CD4-positive, alpha-beta memory T cell (primary cell): ENCODE measurements around the gene GLG1. TPM values are rescaled to one million over a fixed set of nuclear protein-coding genes. Genes with fewer than 3 reads are reported as not detected.
"Not testable (repeated sequence)": the region's sequence is repeated elsewhere in the genome, so short reads cannot be mapped to it uniquely, and the experiment has no call there.

ENCODE experiments used
- CTCF ChIA-PET: fragments of 350-600 bp; sonication (Branson Sonifier 250); formaldehyde crosslinking; loops from one replicate; lab custom pipeline; 2021; ENCODE audit warnings: inconsistent platforms; ENCODE audit not compliant: partially characterized antibody; lab: Charles Lee
- POLR2A ChIA-PET: fragments of 350-600 bp; sonication (Branson Sonifier 250); formaldehyde crosslinking; loops from one replicate; lab custom pipeline; 2021; ENCODE audit not compliant: partially characterized antibody; lab: Charles Lee
- DNase-seq, 5 donors: peaks; one replicate each; pipeline versions ENCODE4 v3.0.0 to v3.0.0-alpha.2; 2020 to 2022; ENCODE audit warnings: mixed read lengths in 1 of 5
- H3K27ac ChIP-seq: one replicate; pipeline ENCODE4 v1.7.0; 2013; ENCODE audit warnings: low read depth, low read length
- H3K27me3 ChIP-seq: 2 replicates; pipeline ENCODE4 v1.7.0; 2013; ENCODE audit warnings: mild to moderate bottlenecking, low read length, moderate library complexity; ENCODE audit not compliant: insufficient read depth
- H3K36me3 ChIP-seq: 2 replicates; pipeline ENCODE4 v1.7.0; 2013; ENCODE audit warnings: mild to moderate bottlenecking, low read length, moderate library complexity; ENCODE audit not compliant: insufficient read depth
- H3K4me1 ChIP-seq: 2 replicates; pipeline ENCODE4 v1.7.0; 2013; ENCODE audit warnings: mild to moderate bottlenecking, low read length, moderate library complexity; ENCODE audit not compliant: insufficient read depth
- H3K4me3 ChIP-seq, 2 donors: one replicate each; pipeline ENCODE4 v1.7.0; 2013; ENCODE audit warnings: low read length in 2 of 2, mild to moderate bottlenecking in 1 of 2
- H3K9me3 ChIP-seq, 2 donors: one replicate each; pipeline ENCODE4 v1.7.0; 2013; ENCODE audit warnings: low read length in 2 of 2, control low read depth in 1 of 2; ENCODE audit not compliant: control insufficient read depth in 1 of 2
- H3K27ac Mint-ChIP-seq, 7 donors: one replicate each; pipeline ENCODE4 v1.8.0; 2020 to 2021; ENCODE audit warnings: mixed read lengths in 7 of 7, mild to moderate bottlenecking in 6 of 7, inconsistent platforms in 3 of 7, moderate library complexity in 3 of 7
- H3K27me3 Mint-ChIP-seq, 2 donors: one replicate each; pipeline ENCODE4 v1.8.0; 2020 to 2021; ENCODE audit warnings: mixed read lengths in 2 of 2
- H3K36me3 Mint-ChIP-seq, 2 donors: one replicate each; pipeline ENCODE4 v1.8.0; 2020 to 2021; ENCODE audit warnings: mixed read lengths in 2 of 2, inconsistent platforms in 1 of 2, mild to moderate bottlenecking in 1 of 2
- H3K4me1 Mint-ChIP-seq, 4 donors: one replicate each; pipeline ENCODE4 v1.8.0; 2020 to 2021; ENCODE audit warnings: mixed read lengths in 4 of 4, mild to moderate bottlenecking in 1 of 4
- H3K4me3 Mint-ChIP-seq, 8 donors: one replicate each; pipeline ENCODE4 v1.8.0; 2020 to 2021; ENCODE audit warnings: mixed read lengths in 8 of 8, mild to moderate bottlenecking in 7 of 8, moderate library complexity in 6 of 8, inconsistent platforms in 3 of 8
- H3K9me3 Mint-ChIP-seq, 8 donors: one replicate each; pipeline ENCODE4 v1.8.0; 2020 to 2021; ENCODE audit warnings: mixed read lengths in 8 of 8, mild to moderate bottlenecking in 5 of 8, inconsistent platforms in 3 of 8, moderate library complexity in 1 of 8
- intact Hi-C: fragments of 100-400 bp; cut with micrococcal nuclease; formaldehyde crosslinking; loops from one replicate; pipeline ENCODE4 v1.15.1; 2023
- polyA plus RNA-seq, 2 donors: library from polyadenylated mRNA; unstranded; fragments of 300-500 nt; fragmentation: Illumina TruSeq; gene quantifications; one replicate each; pipeline ENCODE4 v1.2.3, GENCODE V29; 2021
- total RNA-seq, 2 experiments: library from RNA; stranded (reverse); gene quantifications; one replicate each; pipeline ENCODE4 v1.2.3, GENCODE V29; 2021

GLG1 gene
- total and polyA plus RNA-seq, 4 experiments from 2014 or later = 121 to 209 (median 175) TPM

DNA sequence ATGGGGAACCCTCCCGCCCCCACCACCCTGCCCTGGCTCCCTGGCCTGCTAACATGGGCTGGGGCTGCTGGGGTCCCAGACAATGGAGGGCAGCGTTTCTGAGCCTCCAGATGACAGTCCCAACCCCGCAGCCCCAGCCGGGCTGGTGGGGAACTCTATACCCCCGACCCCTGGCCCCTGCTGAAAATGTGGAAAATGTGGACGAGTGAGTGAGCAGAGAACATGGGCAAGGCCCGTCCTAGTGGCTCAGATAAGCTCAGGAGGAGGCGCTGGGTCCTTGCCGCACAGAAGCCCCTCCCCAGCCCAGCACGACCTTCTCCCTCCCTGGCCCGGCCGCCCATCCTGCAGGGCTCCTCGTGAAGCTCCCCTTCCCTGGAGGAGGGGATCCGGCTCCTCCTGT is 187.1 kb downstream of the GLG1 start:
- DNase-seq, H3K9me3 Mint-ChIP-seq, H3K27ac Mint-ChIP-seq, H3K27me3 Mint-ChIP-seq, POLR2A ChIA-PET, CTCF ChIA-PET, H3K27me3 ChIP-seq, intact Hi-C loops, H3K4me3 Mint-ChIP-seq, H3K36me3 ChIP-seq, H3K27ac ChIP-seq, H3K9me3 ChIP-seq, H3K36me3 Mint-ChIP-seq, H3K4me3 ChIP-seq, H3K4me1 Mint-ChIP-seq, H3K4me1 ChIP-seq: not testable (repeated sequence)

DNA sequence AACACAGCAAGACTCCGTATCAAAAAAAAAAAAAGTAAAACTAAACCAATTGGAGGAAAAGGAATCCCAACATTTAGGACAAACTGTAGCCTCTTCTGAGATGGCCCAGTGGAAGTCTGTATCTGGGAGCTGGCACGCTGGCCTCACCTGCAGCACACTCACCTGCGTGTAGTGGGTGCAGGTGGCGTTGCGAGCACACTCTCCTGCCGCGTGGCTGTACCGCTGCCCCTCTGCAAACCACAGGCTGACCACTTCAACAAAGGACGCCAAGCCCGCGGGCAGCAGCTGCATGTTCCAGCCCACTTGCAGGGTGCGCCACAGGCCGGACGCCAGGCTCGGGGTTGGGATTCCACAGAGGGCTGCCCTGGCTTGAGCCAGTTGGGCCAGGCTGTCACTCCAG is 189.0 kb downstream of the GLG1 start:
- H3K36me3 ChIP-seq, POLR2A ChIA-PET, H3K27me3 Mint-ChIP-seq, H3K36me3 Mint-ChIP-seq, H3K4me3 ChIP-seq, H3K9me3 ChIP-seq, H3K27me3 ChIP-seq, intact Hi-C loops, H3K9me3 Mint-ChIP-seq, DNase-seq, H3K4me1 ChIP-seq, H3K4me3 Mint-ChIP-seq, H3K27ac Mint-ChIP-seq, H3K27ac ChIP-seq, CTCF ChIA-PET, H3K4me1 Mint-ChIP-seq: not testable (repeated sequence)

DNA sequence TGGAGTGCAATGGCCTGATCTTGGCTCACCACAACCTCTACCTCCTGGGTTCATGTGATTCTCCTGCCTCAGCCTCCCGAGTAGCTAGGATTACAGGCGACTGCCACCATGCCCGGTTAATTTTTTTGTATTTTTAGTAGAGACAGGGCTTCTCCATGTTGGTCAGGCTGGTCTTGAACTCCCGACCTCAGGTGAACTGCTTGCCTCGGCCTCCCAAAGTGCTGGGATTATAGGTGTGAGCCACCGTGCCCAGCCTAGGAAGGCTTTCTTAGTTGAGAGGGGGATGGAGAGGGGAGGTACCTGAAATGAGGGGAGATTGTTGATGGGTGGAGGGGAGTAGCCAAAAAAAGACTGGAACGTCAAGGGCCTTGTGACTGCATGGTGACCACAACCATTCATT is 193.0 kb downstream of the GLG1 start:
- H3K4me1 ChIP-seq, H3K27me3 ChIP-seq, intact Hi-C loops, H3K4me3 ChIP-seq, H3K27me3 Mint-ChIP-seq, H3K36me3 Mint-ChIP-seq, H3K4me3 Mint-ChIP-seq, H3K27ac Mint-ChIP-seq, H3K27ac ChIP-seq, H3K9me3 Mint-ChIP-seq, CTCF ChIA-PET, H3K36me3 ChIP-seq, POLR2A ChIA-PET, DNase-seq, H3K4me1 Mint-ChIP-seq, H3K9me3 ChIP-seq: not testable (repeated sequence)

DNA sequence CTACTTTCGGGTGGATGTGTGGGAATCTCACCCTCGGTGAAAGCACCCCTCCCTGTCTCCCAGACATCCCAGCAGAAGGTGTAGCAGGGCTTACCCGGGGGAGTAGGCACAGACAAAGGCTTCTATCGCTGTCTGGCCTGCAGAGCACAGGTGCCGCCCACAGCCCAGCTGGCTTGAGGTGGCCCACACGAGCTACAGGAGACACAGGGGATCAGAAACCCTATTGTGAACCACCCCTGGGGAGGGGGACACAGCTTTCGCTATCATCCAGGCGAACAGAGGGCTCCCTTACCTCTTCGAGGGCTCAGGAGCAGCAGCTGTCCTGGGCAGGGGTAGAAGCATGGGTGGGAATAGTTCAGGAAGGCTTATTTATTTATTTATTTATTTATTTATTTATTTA is 193.4 kb downstream of the GLG1 start:
- H3K27ac Mint-ChIP-seq, H3K27me3 Mint-ChIP-seq, H3K9me3 Mint-ChIP-seq, H3K4me3 ChIP-seq, intact Hi-C loops, H3K4me1 ChIP-seq, CTCF ChIA-PET, H3K4me1 Mint-ChIP-seq, H3K27ac ChIP-seq, H3K4me3 Mint-ChIP-seq, H3K36me3 Mint-ChIP-seq, POLR2A ChIA-PET, H3K36me3 ChIP-seq, H3K27me3 ChIP-seq, H3K9me3 ChIP-seq, DNase-seq: not testable (repeated sequence)

DNA sequence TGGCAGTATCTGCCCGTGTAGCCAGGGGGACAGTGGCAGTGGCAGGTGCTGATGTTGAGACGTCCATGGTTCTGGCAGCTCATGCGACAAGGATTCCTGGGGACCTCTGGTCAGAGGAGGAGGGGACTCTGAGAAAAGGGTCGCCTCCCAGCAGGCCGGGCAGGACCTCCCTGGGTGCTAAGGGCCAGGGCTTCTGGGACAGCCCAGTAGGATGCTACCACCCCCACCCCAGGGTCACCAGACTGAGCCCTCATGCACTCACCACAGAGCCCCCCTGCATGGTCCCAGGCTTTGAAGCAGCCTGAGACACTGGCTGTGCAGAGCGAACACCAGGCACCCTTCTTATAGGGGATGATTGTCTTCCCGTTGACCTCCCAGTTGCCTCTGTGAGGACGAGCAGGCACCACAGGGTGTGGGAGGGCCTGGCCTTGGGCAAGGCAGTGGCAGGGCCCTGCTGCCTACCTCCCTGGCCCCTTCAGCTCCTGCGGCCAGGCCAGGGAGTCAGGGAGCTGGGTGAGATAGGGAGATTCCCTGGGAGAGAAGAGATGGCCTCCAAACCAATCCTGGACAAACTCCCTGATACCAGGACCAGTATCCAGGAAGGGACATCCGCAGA is 194.0 kb downstream of the GLG1 start:
- H3K27ac Mint-ChIP-seq, H3K4me1 Mint-ChIP-seq, H3K27me3 Mint-ChIP-seq, H3K4me3 Mint-ChIP-seq, DNase-seq, H3K36me3 Mint-ChIP-seq, H3K4me3 ChIP-seq, H3K4me1 ChIP-seq, POLR2A ChIA-PET, H3K27ac ChIP-seq, CTCF ChIA-PET, H3K9me3 Mint-ChIP-seq, H3K36me3 ChIP-seq, H3K27me3 ChIP-seq, intact Hi-C loops, H3K9me3 ChIP-seq: not testable (repeated sequence)

DNA sequence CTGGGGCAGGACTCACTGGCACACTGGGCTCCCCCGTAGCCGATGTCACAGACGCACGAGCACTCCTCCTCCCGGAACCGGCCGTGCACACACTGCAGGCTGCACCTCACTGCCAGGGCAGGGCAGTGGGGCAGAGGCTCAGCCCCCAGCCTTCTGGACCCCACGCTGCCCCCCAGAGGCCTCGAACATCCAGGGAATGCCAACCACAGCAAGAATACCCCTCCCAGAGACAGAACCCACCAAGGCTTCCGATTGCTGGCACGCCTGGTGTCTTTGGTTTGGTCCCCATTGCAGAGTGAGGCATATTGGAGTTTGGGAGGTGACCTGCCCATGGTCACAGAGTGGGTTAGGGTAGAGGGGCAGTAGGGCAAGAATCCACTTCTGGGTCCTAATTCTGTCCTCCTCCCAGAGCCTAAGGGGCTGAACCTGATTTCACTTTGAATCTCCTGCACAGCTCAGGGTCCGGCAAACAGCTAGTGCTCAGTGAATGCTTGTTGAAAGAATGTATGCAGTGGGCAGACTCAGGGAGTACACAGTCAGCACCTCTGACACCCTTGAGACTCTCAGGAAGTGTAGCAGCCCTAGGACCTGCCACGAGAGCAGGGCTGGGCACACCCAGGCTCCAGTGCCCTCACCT is 194.7 kb downstream of the GLG1 start:
- H3K27ac Mint-ChIP-seq, H3K4me3 ChIP-seq, H3K9me3 ChIP-seq, CTCF ChIA-PET, H3K36me3 Mint-ChIP-seq, H3K27me3 ChIP-seq, DNase-seq, H3K9me3 Mint-ChIP-seq, H3K4me1 Mint-ChIP-seq, H3K27me3 Mint-ChIP-seq, H3K27ac ChIP-seq, H3K36me3 ChIP-seq, H3K4me3 Mint-ChIP-seq, intact Hi-C loops, POLR2A ChIA-PET, H3K4me1 ChIP-seq: not testable (repeated sequence)

DNA sequence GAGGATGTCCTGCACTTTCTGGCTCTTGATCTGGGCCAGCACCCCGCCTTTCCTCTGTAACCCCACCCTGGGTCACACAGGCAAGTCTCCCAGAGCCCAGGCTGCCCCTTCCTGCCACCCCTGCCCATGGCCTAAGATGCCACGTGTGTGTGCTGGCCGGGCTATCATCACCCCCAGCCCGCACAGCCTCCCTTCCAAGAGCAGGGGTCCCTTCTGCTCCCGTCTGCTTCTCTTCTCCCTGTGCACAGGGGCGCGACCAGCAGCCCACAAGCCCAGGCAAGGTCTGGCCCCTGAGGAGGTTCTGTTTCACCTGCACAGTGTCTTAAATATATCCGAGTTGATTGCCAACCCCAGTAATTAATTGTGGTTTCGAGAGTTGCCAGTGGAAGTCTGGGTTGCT is 195.9 kb downstream of the GLG1 start:
- H3K4me3 ChIP-seq, DNase-seq, H3K4me3 Mint-ChIP-seq, POLR2A ChIA-PET, intact Hi-C loops, H3K27ac Mint-ChIP-seq, H3K4me1 ChIP-seq, H3K9me3 Mint-ChIP-seq, H3K36me3 ChIP-seq, H3K27me3 ChIP-seq, H3K27ac ChIP-seq, H3K4me1 Mint-ChIP-seq, H3K36me3 Mint-ChIP-seq, CTCF ChIA-PET, H3K27me3 Mint-ChIP-seq, H3K9me3 ChIP-seq: not testable (repeated sequence)
